Pancreas (tissue), 10 donors: ENCODE results near the gene PPP1R15B. TPM values are rescaled to one million over a fixed set of nuclear protein-coding genes. Genes with fewer than 3 reads are reported as not detected.
A peak's percentile ranks its signal among the peaks of the same experiment; 100 is the strongest.

Experiments used
- ATAC-seq, 4 donors: fragments of 200-7000 bp; cut with Tn5 transposase; one replicate each; pipeline versions ENCODE4 v1.8.0 to v1.9.1; 2020; ENCODE audit warnings: mild to moderate bottlenecking in 4 of 4, moderate library complexity in 4 of 4
- DNase-seq, 6 donors: peaks; one replicate each; pipeline ENCODE4 v3.0.0-alpha.2; 2020
- FAIRE-seq: peaks from 2 replicates; lab custom pipeline; 2012; peaks lifted over from hg19 to GRCh38; lab: Jason Lieb, UNC
- H3K27ac ChIP-seq, 4 donors: fragments of 200-600 bp; sonication (generic); 1 replicate in 3 of 4; 2 replicates in 1 of 4; pipeline versions ENCODE4 v1.5.0 to v1.8.0; 2020
- H3K27me3 ChIP-seq, 4 donors: fragments of 200-600 bp; one replicate each; pipeline ENCODE4 v1.8.0; 2021
- H3K36me3 ChIP-seq, 3 donors: fragments of 200-600 bp; sonication (generic) in 1 of 3; one replicate each; pipeline versions ENCODE4 v1.5.0 to v1.8.0; 2020 to 2021
- H3K4me1 ChIP-seq, 3 donors: fragments of 200-600 bp; one replicate each; pipeline ENCODE4 v1.8.0; 2021
- H3K4me3 ChIP-seq, 4 donors: fragments of 200-600 bp; sonication (generic) in 2 of 4; one replicate each; pipeline versions ENCODE4 v1.5.0 to v1.8.0; 2020 to 2021
- H3K9me3 ChIP-seq, 4 donors: fragments of 200-600 bp; one replicate each; pipeline ENCODE4 v1.8.0; 2021
- CTCF ChIP-seq, 4 donors: fragments of 200-600 bp; sonication (generic) in 3 of 4; IDR thresholded peaks; one replicate each; pipeline versions ENCODE4 v1.5.0 to v1.8.0; 2021; ENCODE audit warnings: antibody characterized with exemption in 4 of 4
- WGBS, 2 donors: extraction: QIAGEN DNeasy Blood & Tissue Kit; methylation state at CpG; one replicate each; pipeline ENCODE4 v1.1.7; 2013; 5-methylcytosine and 5-hydroxymethylcytosine counted together
- intact Hi-C, 3 donors: fragments of 100-400 bp; cut with DNase I; formaldehyde crosslinking; loops; one replicate each; pipeline versions ENCODE4 v1.11.1 to v1.14.2; 2022
- polyA plus RNA-seq, 2 donors: library from polyadenylated mRNA; stranded (reverse); fragments of 200-250 nt; gene quantifications; one replicate each; pipeline ENCODE4 v1.2.3, GENCODE V29; 2013
- total RNA-seq, 6 donors: library from RNA; stranded (reverse); fragmentation: NEBNext Ultra II Directional in 4 of 6; extraction: Animal tissue kit (Norgen Biotek cat#: 25700) in 4 of 6; gene quantifications; one replicate each; pipeline versions ENCODE4 v1.2.1 to v1.2.4, GENCODE V29; 2021 to 2023
- donor health status: healthy with polysubstance abuse.
- donor health status: DM: no; HTN: no; CAD: no; lungs with moderate emphysema.
- donor health status: DM: no; HTN: no; CAD: no.
- donor health status: control.
- donor health status: control.
- donor health status: Bipolar disorder and iron deficiency.
- donor health status: DM: yes; HTN: yes; CAD: no.
- donor health status: DM: no; HTN: no; CAD: no.
- donor health status: DM: no; HTN: no; CAD: no.
- donor health status: DM: yes; HTN: yes; CAD: no.

PPP1R15B gene
- total and polyA plus RNA-seq, 8 donors = 7.8 to 47.9 (median 21.5) TPM

- H3K27ac ChIP-seq = no peak overlapping the region
- ATAC-seq = no peak
- DNase-seq = no peak
These were observed 51.3 kb downstream of the PPP1R15B start for GRCh38 chr1:204360314-204360713.

GRCh38 chr1:204359474-204360255 is 52.0 kb downstream of the PPP1R15B start, which contains the start of gene PLEKHA6:
Gene PLEKHA6 (minus strand): TSS chr1:204359929. CDS start chr1:204273727, 86,202 bp downstream.
- 38 to 42% methylated on average over 20 of the region's 20 CpGs for WGBS, 2 donors
- Histone ChIP-seq H3K36me3 (no peaks in the 10 kb centered on the region), H3K9me3 (no peaks in the 10 kb centered on the region), H3K27ac (no peak within 1 kb of the TSS), H3K4me1 (peaks cover 0 to 7% (median 4%) of the 10 kb centered on the region in 3 donors), H3K4me3 (no peak within 1 kb of the TSS), H3K27me3 (no peaks in the 10 kb centered on the region)
- intact Hi-C loops = loop anchor here (5.0 to 10.0 kb wide), 3 partner anchors 102 to 202 kb away; no protein-coding TSS in a partner anchor
- ATAC-seq = peak in 2 of 4 donors; percentile 10 to 40
- no peak for TF ChIP-seq CTCF (IDR thresholded peaks at IDR 0.05)
- DNase-seq = peak in 1 of 6 donors; percentile 63
- FAIRE-seq = no peak

More at GRCh38 chr1:204360314-204360713, 51.3 kb downstream of the PPP1R15B start:
- peaks cover 0 to 7% (median 4%) of the 10 kb centered on the region in 3 donors for H3K4me1 ChIP-seq
- H3K36me3 ChIP-seq = no peaks in the 10 kb centered on the region
- intact Hi-C loops = loop anchor here (5.0 to 10.0 kb wide), 2 partner anchors 103 to 106 kb away; no protein-coding TSS in a partner anchor
- H3K27me3 ChIP-seq = no peaks in the 10 kb centered on the region
- 55 to 57% methylated on average over 4 of the region's 4 CpGs for WGBS, 2 donors
- H3K9me3 ChIP-seq = no peaks in the 10 kb centered on the region
- no peak for TF ChIP-seq CTCF (IDR thresholded peaks at IDR 0.05)
- no peak overlapping the region for H3K4me3 ChIP-seq
- FAIRE-seq = no peak

DNA sequence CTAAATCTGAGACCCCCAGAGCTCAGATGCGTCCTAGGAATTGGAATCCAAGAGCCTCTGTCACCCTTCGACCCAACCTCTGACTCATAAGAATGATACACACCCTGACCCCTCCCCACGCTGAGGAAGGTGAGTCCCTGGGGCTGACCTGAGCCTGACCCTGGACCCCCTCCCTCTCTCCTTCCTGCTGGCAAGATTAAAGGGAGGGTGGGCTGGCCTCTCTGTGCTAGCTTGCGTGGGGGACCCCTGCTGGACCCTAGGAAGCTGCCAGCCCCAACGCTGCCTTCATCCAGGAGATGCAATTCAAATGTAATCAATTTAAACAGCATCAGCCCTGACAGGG is 52.5 kb downstream of the PPP1R15B start:
- Histone ChIP-seq H3K36me3 (no peaks in the 10 kb centered on the region), H3K27ac (no peak overlapping the region), H3K27me3 (no peaks in the 10 kb centered on the region), H3K9me3 (no peaks in the 10 kb centered on the region), H3K4me3 (no peak overlapping the region), H3K4me1 (peaks cover 0 to 6% (median 4%) of the 10 kb centered on the region in 3 donors)
- ATAC-seq = no peak
- intact Hi-C loops = loop anchor here in 1 of 3 donors (5.0 kb wide), 1 partner anchor 202 kb away; no protein-coding TSS in a partner anchor
- no peak for FAIRE-seq
- no peak for DNase-seq
- TF ChIP-seq CTCF (IDR thresholded peaks at IDR 0.05) = no peak
- 64 to 71% methylated on average over 5 of the region's 5 CpGs for WGBS, 2 donors

GRCh38 chr1:204358605-204359004 is 53.0 kb downstream of the PPP1R15B start:
- TF ChIP-seq CTCF (IDR thresholded peaks at IDR 0.05) = no peak
- ATAC-seq (no peak), DNase-seq (no peak), FAIRE-seq (no peak)
- no peak overlapping the region for H3K4me3 ChIP-seq
- H3K4me1 ChIP-seq = peaks cover 0 to 4% (median 3%) of the 10 kb centered on the region in 3 donors
- intact Hi-C loops = loop anchor here in 1 of 3 donors (5.0 kb wide), 1 partner anchor 201 kb away; no protein-coding TSS in a partner anchor
- no peaks in the 10 kb centered on the region for H3K9me3 ChIP-seq
- no peaks in the 10 kb centered on the region for H3K36me3 ChIP-seq
- no peaks in the 10 kb centered on the region for H3K27me3 ChIP-seq
- H3K27ac ChIP-seq = no peak overlapping the region
- 62 to 72% methylated on average over 5 of the region's 5 CpGs for WGBS, 2 donors
